ENCODE measurements around the gene ZFP91.
A peak's percentile ranks its signal among the peaks of the same experiment; 100 is the strongest.

Gene ZFP91

DNA sequence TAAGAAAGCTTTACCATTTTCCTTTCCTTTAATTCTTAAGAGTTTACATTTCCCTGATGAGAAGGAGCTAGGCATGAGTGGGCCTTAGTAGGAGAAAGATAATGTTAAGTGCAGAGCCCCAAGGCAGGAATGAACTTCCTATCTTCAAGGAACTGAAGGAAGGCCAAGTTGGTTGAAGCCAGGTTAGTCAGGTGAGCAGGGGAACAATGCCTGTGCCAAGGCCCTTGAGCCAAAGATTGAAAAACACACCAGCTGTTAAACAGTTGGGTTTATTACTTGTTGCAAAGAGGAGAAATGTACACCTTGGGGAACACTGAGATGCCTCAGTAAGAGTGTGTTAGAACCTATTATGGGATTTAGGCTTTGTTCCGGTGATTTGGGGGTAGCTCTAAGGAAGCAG is 53.6 kb downstream of the ZFP91 start:
- DNase-seq = no peak

GRCh38 chr11:58636587-58636986 is 57.7 kb downstream of the ZFP91 start:
- DNase-seq = no peak

GRCh38 chr11:58637371-58637770 is 58.5 kb downstream of the ZFP91 start:
- DNase-seq = no peak

GRCh38 chr11:58639103-58639502 is 60.2 kb downstream of the ZFP91 start:
- DNase-seq = no peak

GRCh38 chr11:58639669-58640068 is 60.8 kb downstream of the ZFP91 start:
- DNase-seq = no peak

DNA sequence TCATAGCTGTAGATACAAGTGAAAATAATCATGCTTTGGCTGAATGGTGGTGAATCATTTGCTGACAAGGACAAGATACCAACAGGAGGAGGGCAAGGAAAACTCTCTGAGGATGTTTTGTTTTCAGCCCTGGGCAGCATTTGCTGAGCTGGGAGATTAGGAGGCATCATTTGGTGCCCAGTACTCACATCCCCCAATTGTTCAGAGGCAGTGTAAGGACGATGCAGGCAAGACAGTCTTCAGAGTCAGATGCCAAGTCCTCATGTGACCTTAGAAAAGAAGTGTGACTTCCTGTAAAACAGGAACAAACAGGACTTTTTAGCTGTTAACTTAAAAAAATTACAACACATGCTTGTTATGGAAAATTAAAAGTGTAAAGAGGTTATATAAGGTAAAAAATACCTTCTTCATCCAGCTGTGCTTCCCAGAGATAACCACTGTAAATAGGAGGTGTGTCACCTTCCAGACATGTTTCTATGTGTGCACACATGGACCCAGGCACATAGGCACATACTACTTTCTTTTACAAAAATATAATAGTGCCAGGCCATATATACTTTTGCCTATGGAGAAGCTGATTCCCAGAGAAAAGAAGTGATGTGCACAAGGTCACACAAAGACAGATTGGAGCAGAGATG is 61.6 kb downstream of the ZFP91 start:
- DNase-seq = no peak

- DNase-seq = no peak
Observed at GRCh38 chr11:58641341-58641740, 62.5 kb downstream of the ZFP91 start.

GRCh38 chr11:58641803-58642581 is 63.1 kb downstream of the ZFP91 start:
- no peak for DNase-seq

DNA sequence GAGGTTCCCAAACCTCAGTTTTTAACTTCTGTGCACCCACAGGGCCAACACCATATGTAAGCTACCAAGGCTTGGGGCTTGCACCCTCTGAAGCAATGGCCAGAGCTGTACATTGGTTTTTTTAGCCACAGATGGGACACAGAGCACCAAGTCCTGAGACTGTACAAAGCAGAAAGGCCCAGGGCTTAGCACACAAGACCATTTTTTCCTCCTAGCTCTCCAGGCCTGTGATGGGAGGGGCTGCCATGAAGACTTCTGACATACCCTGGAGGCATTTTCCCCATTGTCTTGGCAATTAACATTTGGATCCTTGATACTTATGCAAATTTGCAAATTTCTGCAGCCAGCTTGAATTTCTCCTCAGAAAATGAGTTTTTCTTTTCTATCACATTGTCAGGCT is 67.0 kb downstream of the ZFP91 start:
- no peak for DNase-seq

DNA sequence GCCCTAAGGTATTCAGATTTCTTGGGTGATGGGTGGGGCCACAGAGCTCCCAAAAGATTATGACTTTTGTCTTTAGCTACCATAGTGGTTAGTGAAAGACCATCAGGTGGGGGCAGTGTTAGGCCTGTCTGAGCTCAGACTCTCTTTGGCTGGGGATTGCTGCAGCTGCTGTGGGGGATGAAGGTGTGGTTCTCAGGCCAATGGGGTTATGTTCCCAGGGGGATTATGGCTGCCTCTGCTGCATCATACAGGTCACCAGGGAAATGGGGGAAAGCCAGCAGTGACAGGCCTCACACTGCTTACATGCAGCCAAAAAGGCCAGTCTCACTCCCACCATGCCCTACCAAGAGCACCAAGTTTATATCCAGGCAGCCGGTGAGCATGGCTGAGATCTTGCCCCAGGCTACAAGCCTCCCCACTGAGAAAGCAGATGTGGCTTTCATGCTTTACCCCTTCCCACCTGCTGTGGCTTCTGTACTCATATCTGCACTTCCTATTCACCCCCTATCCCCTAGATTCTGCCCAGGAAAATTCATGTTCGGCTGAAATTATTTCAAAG is 68.4 kb downstream of the ZFP91 start:
- no peak for DNase-seq

GRCh38 chr11:58647866-58648265 is 69.0 kb downstream of the ZFP91 start:
- DNase-seq = no peak

DNA sequence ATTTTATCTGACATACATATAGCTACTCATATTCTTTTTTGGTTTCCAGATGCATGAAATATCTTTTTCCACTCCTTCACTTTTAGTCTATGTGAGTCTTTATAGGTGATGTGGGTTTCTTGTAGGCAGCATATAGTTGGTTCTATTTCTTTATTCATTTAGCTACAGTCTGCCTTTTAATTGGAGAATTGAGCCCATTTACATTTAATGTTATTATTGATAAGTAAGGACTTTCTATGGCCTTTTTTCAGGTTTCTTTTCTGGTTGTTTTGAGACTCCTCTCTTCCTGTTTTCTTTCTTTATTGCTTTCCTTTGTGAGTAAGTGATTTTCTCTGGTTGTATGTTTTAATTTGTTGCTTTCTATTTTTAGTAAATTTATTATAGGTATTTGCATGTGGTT is 70.8 kb downstream of the ZFP91 start:
- no peak for DNase-seq

GRCh38 chr11:58650496-58650895 is 71.6 kb downstream of the ZFP91 start:
- no peak for DNase-seq

DNA sequence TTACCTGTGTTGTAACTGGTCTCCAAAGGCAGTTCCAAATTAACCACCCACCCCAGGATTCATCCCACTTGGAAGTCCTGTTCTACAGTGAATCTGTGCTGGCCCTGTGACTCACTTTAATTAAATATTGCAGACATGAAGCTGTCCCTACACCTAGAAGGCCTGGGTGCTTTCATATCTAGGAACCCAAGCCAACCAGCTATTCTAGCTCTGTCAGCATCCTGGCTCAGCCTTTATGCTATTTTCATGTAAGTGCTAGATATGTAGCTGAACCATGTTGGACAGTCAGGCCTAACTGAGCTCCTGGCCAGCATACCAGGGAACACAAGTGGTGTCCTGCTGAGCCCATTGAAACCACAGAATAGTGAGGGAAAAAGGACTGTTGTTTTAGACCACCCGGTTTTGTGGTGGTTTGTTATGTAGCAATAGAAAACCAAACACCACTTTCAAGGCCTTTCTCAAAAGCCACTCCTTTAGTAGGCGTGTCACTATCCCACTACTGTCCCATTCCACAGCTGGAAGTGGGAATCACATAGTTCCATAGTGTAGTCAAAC is 73.9 kb downstream of the ZFP91 start:
- DNase-seq = no peak

- DNase-seq = peak in 1 of 2 experiments; percentile 15
Observed at GRCh38 chr11:58654079-58654907, 75.4 kb downstream of the ZFP91 start.

- DNase-seq = no peak
Observed at GRCh38 chr11:58654908-58655296, 76.0 kb downstream of the ZFP91 start.

DNA sequence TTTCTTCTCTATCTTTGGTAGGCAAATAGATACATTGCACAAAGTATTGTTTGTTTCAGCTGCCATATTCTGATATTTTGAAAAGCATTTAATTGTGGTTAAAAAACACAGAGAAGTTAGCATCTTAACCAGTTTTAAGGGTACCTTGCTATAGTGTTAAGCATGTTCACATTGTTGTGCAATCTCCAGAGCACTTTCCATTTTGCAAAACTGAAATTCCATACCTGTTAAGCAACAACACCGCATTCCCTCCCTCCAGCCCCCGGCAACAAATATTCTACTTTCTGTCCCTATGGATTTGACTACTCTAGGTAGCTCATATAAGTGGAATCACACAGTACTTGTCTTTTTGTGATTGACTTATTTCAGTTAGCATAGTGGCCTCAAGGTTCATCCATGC is 77.5 kb downstream of the ZFP91 start:
- DNase-seq = no peak

- no peak for DNase-seq
Observed at GRCh38 chr11:58658623-58659022, 79.8 kb downstream of the ZFP91 start.

GRCh38 chr11:58659404-58659803 is 80.5 kb downstream of the ZFP91 start:
- no peak for DNase-seq

GRCh38 chr11:58659910-58660570 is 81.2 kb downstream of the ZFP91 start:
- DNase-seq = no peak
